ENCODE data around the gene TRIP10.
A peak's percentile ranks its signal among the peaks of the same experiment; 100 is the strongest.
"Not testable (repeated sequence)": the region's sequence is repeated elsewhere in the genome, so short reads cannot be mapped to it uniquely, and the experiment has no call there.

The TRIP10 gene

GRCh38 chr19:6743066-6743465 lies 3.6 kb downstream of the TRIP10 start:
- DNase-seq (ENCODE audit: low read depth): no peak

- no peak for DNase-seq (ENCODE audit: low read depth)
Measured at GRCh38 chr19:6743714-6744380, 4.4 kb downstream of the TRIP10 start.

GRCh38 chr19:6744381-6745301 lies 5.2 kb downstream of the TRIP10 start:
- DNase-seq (ENCODE audit: low read depth): no peak

- no peak for DNase-seq (ENCODE audit: low read depth)
Measured at GRCh38 chr19:6745965-6746364, 6.5 kb downstream of the TRIP10 start.

- DNase-seq (ENCODE audit: low read depth): not testable (repeated sequence)
Measured at GRCh38 chr19:6748543-6748942, 9.1 kb downstream of the TRIP10 start.

- DNase-seq (ENCODE audit: low read depth): no peak
Measured at GRCh38 chr19:6750062-6750461, 10.6 kb downstream of the TRIP10 start.

GRCh38 chr19:6751189-6751588 lies 11.7 kb downstream of the TRIP10 start:
- no peak for DNase-seq (ENCODE audit: low read depth)

- DNase-seq (ENCODE audit: low read depth): no peak
Measured at GRCh38 chr19:6752256-6753177, 13.0 kb downstream of the TRIP10 start.

- peak; percentile 60 for DNase-seq (ENCODE audit: low read depth)
Measured at GRCh38 chr19:6753178-6754031, 13.9 kb downstream of the TRIP10 start.

- no peak for DNase-seq (ENCODE audit: low read depth)
Measured at GRCh38 chr19:6754136-6754535, 14.7 kb downstream of the TRIP10 start.

GRCh38 chr19:6754653-6755463 lies 15.4 kb downstream of the TRIP10 start:
- DNase-seq (ENCODE audit: low read depth): no peak

GRCh38 chr19:6760606-6761005 lies 21.1 kb downstream of the TRIP10 start:
- no peak for DNase-seq (ENCODE audit: low read depth)

GRCh38 chr19:6761053-6761676 lies 21.7 kb downstream of the TRIP10 start:
- no peak for DNase-seq (ENCODE audit: low read depth)

- DNase-seq (ENCODE audit: low read depth): not testable (repeated sequence)
Measured at GRCh38 chr19:6762253-6762797, 22.8 kb downstream of the TRIP10 start.

GRCh38 chr19:6765738-6766356 lies 26.4 kb downstream of the TRIP10 start:
- no peak for DNase-seq (ENCODE audit: low read depth)

- DNase-seq (ENCODE audit: low read depth): no peak
Measured at GRCh38 chr19:6766357-6767080, 27.0 kb downstream of the TRIP10 start.

- DNase-seq (ENCODE audit: low read depth): no peak
Measured at GRCh38 chr19:6767081-6767356, 27.5 kb downstream of the TRIP10 start.

GRCh38 chr19:6767357-6768235 lies 28.1 kb downstream of the TRIP10 start, which contains the start of gene SH2D3A:
Gene SH2D3A (minus strand): TSS chr19:6767435. CDS start chr19:6763748, 3,687 bp downstream.
- DNase-seq (ENCODE audit: low read depth): peak; percentile 88

Data from activated gamma-delta T cell treated with anti-CD3 and anti-CD28 coated beads, Interleukin-2, amount 50 U/mL, for 16 hours (primary cell).